ENCODE results near the gene RHEBL1.

Gene RHEBL1

GRCh38 chr12:49018261-49019119 is 51.3 kb downstream of the RHEBL1 start, which contains the start of gene PRKAG1:
PRKAG1 (minus strand) TSS chr12:49018776; CDS start chr12:49018740, 36 bp downstream.
- DNase-seq: peak; percentile 92

GRCh38 chr12:49017891-49018260 is 51.9 kb downstream of the RHEBL1 start:
- peak; percentile 8 for DNase-seq

GRCh38 chr12:49015196-49015595 is 54.6 kb downstream of the RHEBL1 start:
- no peak for DNase-seq

Measured in NCI-H510A (cell line).